GM21717 (cell line): ENCODE measurements around the gene TXN.
"Not testable (repeated sequence)": the region's sequence is repeated elsewhere in the genome, so short reads cannot be mapped to it uniquely, and the experiment has no call there.

ENCODE experiments used
- ATAC-seq: cut with Tn5 transposase; IDR thresholded peaks from one replicate; pipeline ENCODE4 v1.9.1; 2021; ENCODE audit warnings: mild to moderate bottlenecking, moderate library complexity; ENCODE audit not compliant: unreplicated experiment

TXN gene

DNA sequence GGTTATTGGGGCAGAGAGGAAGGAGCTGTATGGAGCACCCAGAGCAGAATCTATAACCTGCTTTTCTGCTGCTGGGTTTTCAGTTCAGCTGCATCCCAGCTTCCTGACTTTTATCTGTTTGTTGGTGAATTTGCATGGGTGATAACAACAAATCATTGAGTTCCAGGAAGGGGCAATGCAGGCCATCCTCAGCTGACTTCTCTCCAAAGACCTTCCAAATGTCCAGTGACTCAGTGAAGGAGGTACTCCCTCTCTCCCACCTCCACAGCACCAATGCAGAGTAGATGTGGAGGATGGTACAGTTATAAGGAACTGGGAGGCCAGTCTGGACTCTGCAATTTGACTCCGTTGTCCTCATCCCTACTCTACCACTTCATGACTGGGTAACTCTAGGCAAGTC is 1.6 kb upstream of the TXN start:
- no peak for ATAC-seq

DNA sequence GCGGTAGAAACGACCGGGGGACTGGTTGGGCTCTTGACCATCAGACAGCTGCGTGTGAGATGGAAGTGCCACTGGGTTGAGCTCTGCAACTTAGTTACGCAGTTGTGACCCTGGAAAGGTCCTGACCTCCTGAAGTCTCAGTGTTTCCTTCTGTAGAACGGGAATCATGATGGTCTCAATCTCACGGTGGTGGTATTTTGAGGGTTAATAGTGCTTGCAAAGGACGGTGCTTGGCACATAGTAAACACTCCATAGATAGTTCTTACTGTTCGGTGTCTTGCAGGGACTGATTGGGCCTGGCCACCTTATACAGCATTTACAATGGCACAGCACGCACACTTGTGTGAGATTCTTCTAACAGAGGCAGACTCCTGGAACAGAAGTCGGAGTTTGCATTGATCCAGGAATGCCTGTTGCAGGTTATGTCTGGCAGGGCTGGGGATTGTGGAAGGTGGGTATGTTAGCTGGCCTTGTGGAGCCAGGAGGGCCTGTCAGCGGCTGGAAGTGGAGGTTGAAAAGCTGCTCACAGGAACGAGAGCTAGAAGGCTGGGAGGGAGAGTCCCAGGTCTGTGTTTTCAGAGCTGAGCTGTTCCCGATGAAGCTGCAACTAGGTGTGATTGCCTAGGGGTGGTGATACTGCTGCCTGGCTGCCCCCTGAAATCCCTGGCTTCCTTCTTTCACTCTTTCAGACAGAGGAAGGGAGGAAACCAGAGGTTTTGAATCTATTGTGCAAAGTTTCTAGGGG is 962 bp upstream of the TXN start:
- ATAC-seq: peak; percentile 2

DNA sequence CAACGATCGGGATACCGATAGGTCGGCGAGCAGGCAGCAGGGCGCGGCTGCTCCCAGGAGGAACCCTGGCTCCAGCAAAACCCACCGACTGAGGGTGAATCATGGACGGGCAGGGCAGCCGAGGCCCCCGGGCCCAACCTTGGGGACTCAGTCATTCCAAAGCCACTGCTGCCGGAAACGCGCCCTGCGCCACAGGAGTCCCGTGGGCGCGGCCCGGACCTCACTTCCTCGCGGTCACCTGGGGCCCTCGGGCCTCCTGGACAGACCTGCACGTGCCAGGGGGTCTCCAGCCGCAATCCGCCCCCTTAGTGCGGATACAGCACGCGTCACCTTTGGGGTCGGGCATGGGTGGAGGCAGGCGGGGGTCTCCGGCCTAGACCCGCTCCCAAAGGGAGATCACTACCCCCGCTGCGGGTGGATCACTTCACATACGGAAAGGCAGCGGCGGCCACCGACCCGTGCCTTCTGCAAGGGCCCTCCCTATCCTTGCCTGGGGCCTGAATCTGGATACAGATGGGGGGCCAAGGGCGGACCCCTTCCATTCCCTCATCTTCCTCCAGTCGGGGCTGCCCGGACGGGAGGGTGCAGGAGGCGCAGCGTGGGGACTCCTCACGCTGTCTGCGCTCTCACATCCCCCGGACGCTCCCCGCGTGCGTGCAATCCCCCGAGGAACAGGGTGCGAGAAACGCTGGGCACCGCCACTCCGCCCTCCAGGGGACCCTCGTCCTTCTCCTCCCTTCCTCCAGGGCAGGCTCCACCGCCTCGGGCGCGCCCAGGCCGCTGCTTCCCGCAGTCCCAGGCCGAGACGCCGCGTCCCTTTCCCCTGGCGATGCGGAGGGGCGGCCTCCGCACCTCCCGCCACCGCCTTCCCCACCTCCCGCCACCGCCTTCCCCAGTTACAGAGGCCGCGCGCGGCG is 586 bp downstream of the TXN start:
- ATAC-seq: peak; percentile 23

DNA sequence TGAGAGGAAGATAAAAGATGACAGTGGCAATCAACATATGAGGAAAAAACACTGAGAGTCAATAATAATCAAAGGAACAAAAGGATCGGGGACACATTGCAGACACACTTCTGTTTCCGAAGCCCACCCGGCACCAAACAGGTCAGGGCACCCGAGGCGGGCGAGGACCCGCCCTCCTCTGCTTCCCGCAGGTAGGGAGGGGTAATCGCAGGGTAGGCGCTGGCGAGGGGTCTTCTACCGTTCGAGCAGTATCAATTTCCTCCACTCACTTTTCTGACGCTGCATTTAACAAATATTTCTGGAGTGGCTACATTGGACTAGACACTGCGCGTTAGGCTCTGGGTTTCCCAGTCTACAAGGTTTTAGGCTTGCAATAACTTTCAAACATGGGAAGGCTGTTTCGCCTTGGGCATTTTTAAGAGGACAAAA is 1.3 kb downstream of the TXN start:
- no peak for ATAC-seq

DNA sequence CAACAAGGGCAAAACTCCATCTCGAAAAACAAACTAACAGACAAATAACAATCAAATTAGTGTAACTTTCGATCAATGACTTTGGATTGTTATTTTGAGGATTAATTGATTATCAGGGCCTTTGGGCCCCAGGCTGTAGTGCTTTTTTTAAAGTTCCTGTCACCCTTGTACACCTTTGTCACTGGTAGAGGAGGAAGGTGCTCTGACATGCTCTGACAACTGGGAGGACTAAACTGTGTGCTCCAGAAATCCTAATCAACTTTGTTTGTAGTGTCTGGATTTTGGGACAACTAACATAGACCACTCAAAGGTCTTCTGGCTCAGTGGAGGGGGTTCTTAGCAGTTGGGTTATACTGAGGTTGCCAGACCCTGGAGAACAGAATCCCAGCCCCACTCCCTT is 1.8 kb downstream of the TXN start:
- no peak for ATAC-seq

DNA sequence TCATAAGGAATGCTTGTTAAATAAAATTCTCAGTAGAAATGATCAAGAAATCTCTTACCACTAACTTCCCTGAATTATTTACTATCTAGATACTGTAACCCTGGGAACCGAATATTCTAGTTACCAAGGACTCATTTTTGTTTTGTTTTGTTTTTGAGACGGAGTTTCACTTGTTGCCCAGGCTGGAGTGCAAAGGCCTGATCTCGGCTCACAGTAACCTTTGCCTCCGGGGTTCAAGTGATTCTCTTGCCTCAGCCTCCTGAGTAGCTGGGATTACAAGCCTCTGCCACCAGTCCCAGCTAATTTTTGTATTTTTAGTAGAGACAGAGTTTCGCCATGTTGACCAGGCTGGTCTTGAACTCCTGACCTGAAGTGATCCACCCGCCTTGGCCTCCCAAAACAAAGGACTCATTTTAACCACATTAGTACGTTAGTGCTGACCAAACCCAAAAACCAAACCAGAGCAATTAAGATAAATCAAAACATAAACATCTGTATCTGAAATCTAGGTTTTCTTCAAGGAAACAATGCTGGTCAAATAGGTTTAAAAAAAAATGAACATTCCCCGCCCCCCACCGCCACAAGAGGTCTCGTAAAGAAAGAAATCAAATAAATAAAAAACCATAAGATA is 3.7 kb downstream of the TXN start:
- ATAC-seq: no peak

DNA sequence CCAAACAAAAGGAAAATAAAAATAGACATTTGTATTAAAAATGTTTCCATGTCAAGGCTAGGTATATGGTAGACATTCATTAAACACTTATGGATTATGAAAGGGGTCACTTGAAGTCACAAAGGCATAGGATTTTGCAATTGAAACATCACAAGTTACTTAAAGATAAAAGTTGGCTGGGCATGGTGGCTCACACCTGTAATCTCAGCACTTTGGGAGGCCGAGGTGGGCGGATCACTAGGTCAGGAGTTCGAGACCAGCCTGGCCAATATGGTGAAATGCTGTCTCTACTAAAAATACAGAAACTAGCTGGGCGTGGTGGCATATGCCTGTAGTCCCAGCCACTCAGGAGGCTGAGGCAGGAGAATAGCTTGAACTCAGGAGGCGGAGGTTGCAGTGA is 4.5 kb downstream of the TXN start:
- ATAC-seq: not testable (repeated sequence)

DNA sequence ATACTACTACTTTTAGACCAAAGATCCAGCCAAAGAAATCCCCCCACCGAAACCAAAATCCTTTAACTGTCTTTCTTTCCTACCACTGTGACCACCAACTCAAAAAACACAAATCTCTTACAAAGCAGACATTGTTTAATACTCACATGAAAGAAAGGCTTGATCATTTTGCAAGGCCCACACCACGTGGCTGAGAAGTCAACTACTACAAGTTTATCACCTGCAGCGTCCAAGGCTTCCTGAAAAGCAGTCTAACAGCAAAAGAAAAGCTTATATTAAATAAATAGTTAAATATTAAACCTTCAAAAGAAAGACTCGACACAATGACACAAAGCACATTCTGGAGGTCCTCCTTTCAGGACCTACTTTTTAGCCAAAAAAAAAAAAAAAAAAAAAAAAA is 5.1 kb downstream of the TXN start:
- no peak for ATAC-seq

DNA sequence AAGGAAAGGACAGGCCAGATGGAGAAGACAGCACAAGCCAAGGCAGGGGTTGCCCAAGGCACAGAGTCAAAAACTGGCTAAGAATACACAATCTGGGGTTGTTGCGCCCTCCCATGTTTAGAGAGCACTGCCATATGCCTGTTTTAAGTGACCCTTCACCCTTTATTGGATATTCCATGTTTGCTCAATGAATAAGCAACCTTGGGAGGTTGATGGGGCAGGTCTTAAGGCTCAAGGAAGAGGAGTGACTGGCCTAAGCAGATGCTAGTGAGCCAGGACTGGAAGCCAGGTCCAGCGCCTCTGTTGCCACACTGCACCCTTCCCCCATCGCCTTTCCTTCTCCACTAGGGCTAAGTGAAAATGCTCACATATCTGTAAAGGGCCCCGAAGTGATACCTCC is 6.7 kb downstream of the TXN start:
- no peak for ATAC-seq

DNA sequence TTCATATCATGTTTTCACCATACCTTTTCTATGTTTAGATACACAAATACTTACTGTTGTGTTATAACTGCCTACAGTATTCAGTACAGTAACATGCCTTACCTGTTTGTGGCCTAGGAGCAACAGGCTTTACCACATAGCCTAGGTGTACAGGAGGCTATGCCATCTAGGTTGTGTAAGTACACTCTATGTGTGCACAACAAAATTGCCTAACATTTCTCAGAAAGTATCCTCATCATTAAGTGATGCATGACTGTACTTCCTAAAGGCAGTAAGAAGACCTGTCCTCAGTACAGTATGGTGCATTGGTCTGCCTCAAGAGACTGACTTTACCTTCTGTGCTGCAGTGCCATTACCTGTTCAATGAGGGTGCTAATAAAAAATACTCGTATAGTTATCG is 7.9 kb downstream of the TXN start:
- no peak for ATAC-seq

DNA sequence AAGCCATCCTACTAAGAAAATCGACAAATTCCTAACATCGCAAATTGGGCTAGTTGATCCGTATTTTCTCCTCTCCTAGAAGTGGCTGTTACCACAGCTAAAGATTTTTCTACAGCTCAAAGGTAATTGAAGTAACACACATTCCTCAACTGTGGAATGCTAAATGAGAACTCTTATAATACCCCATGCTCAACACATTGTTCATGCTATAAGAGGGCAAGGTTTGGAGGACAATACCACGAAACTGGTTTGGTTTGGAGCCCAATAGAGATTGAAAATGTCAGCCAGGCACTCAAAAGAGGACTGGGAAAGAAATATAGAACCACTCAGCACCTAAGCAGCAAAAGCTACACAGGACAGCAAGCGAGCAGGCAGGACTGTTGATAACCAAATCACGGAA is 10.1 kb downstream of the TXN start:
- ATAC-seq: no peak

DNA sequence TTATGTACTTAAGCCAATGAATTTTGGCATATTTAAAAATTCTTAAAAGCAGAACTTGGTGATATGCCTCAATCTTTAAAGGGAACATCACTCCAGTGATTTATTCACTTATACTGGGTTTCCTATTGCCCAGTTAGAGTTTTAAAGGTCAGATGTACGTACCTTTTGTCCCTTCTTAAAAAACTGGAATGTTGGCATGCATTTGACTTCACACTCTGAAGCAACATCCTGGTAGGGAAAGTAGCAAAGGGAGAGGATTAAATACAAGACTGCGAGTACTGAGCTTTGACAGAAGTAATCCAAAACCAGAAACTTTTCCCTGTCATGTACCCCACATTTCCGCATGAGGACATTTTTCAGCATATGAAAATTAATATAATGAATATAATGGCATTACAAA is 11.7 kb downstream of the TXN start:
- ATAC-seq: no peak

DNA sequence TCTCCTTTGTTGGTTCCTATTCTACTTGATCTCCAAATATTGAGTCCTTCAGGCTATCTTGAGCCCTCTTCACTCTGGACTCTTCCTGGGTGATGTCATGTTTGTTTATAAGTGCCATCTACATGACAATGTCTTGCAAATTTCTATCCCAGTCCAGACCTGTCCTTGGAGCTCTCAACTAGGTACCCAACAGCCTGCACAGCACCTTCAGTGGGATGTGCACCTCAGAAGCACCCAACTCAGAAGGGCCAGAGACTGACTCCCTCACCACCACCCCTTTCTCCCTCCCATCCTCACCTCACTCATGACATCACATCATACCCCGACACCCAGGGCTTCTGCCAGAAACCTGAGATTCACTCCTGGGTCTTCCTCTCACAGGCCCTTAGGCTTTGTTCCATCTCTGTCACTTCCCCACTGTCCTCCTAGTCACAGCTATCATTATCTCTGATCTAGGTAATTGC is 14.4 kb downstream of the TXN start:
- no peak for ATAC-seq

DNA sequence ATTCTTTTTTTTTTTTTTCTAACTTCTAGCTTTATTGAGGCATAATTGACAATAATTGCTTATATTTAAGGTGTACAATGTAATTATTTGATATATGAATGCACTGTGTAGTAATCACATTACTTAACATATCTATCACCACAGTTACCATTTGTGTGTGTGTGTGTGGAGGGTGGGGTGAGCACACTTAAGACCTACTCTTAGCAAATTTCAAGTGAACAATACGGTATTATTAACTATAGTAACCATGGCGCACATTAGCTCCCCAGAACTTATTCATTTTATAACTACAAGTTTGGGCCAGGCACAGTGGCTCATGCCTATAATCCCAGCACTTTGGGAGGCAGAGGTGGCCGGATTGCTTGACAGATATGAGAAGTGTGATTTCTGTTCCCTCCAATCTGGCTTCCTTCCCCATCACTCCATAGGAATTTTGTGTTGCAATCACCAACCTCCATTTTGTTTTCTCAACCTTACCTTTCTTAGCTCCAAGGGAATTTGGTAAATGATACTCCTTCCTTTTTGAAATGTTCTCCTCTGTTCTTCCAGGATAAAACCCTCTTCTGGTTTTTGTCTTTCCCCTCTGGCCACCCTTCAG is 14.9 kb downstream of the TXN start:
- ATAC-seq: no peak

DNA sequence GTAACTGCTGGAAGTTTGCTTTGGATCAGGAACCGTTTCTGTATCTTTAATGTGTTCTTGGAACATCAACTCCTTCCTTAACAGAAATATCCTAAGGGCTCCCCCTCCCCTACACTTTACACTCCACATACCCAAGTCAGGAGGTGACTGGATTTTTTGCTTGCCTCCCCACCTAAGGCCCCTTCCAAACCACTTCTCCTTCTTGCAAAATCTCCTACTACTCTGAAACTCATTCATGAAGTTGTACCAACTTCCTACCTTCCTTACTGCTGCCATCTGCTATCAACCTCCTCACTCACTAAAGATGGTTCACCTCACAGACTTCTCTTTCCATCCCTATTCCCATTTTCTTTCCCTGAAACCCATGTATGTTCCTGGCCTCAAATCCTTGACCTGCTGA is 16.1 kb downstream of the TXN start:
- ATAC-seq: no peak

DNA sequence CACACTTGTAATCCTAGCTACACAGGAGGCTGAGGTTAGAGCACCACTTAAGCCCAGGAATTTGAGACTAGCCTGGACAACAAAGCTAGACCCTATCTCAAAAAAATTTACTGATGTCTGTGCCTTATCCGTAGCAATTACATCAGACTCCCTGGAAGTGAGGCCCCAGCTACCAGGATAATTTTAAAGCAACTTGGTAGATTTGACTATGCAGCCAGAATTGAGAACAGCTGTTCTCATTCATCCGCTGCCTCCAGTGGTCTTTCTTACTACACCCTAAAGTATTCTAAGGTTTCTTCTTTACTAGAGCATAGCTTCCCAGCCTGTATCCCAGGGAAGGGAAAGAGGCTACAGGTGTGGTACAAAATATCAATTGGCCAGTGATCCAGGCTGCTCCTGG is 28.0 kb downstream of the TXN start:
- no peak for ATAC-seq

DNA sequence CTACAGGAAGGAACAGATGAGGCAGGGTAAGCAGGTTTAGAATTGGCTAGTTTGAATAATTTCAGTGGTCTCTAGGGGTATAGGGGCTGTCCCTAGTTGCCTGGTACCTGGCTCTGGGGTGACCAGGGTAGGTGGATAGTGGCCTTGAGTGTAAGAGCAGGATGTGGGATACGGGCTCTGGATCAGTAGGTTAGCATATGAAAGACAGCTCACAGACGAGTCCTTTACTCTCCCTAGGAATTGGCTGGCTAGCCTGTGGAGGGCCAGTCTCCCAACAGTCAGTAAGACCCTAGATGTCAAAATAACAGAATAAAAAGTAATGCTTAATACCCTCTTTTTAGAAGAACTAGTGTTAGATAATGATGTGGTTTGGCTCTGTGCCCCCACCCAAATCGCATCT is 31.7 kb downstream of the TXN start:
- no peak for ATAC-seq

DNA sequence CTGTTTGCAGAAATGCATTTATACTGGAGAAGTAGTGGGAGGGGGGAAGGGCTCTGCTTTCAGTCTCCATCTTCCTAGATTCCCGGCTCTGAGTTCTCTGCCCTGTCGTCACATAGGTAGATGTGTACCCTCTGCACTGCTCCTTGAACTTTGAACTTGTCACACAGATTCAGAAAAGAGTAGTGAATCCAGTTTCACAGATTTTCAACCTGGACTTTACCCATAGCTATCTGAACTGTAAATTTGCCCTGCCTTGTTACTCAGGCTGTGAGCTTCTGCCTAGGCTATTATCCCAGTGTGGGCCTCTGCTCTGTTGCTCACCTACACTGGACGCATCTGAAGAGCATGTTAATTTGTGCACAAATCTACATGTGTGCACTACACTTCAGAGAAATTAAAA is 35.5 kb downstream of the TXN start:
- no peak for ATAC-seq

DNA sequence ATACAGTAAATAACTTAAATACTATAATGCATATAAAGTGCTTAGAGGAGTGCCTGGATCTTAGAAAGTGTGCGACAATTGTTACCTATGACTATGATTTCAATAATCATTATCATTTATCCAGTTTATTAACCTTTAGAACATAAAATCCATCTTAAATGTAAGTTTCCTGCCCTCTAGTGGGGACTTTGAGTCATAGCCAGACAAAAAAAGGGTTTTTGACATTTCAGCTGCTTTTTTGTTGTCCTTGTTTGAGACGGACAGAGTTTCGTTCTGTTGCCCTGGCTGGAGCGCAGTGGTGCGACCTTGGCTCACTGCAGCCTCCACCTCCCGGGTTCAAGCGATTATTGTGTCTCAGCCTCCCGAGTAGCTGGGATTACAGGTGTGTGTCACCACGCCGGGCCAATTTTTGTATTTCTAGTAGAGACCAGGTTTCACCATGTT is 38.6 kb downstream of the TXN start:
- ATAC-seq: no peak

DNA sequence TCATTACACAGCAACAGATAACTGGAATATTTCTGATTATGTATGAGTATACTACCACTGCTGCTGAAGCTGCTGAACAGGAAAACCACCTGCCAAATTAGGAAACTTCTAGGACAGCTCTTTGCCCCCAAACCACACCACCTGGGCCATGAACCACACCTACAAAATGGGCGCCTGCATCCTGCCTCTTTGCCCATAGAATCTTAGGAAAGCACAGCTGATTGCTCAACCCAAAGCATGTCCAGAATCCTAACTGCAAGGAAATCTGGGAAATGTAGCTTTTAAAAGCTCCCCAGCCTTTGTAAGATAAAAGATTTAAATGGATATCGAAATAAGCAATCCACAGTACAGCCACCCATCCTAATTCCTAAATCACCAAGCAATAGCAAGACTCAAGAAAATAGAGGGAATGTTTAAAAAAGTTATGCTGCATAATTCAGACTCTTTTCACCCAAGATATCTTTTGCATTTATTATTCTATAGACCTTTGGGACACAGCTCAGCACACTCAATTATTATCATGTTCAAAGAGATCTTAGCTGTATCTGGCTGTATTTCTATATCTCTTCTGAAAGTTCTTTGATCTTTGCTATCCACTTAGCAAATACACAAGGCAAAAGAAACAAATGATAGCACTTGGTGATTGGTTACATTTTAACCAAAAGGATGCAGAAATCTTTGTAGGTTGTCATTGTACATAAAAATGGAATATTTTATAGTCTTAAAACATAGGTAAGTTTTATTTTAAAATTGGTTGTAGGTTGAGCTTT is 41.5 kb downstream of the TXN start:
- ATAC-seq: no peak
